ENCODE measurements around the gene ZNF792. TPM values are rescaled to one million over a fixed set of nuclear protein-coding genes. Genes with fewer than 3 reads are reported as not detected.

Gene ZNF792
- total RNA-seq, 2 experiments from 2014 or later = 5.1 to 5.6 TPM

- CTCF ChIA-PET = interaction anchor here (1.1 to 1.9 kb wide), 7 partner anchors 10 to 81 kb away, joined by 3 to 14 read pairs (median 5); no protein-coding TSS in a partner anchor
- POLR2A ChIA-PET = interaction anchor here (0.8 to 1.6 kb wide), 3 partner anchors 12 to 21 kb away, joined by 3 to 7 read pairs (median 3); partner anchors contain the start of gene ZNF792
- TF ChIP-seq CTCF (IDR thresholded peaks at IDR 0.05) = no peak
- DNase-seq = peak; percentile 51
- intact Hi-C loops (cut with micrococcal nuclease) = no loop called here
- H3K27me3 Mint-ChIP-seq = no peaks in the 10 kb centered on the region
- peak; percentile 66 for ATAC-seq
- peak overlapping the region; percentile 57 for H3K4me3 Mint-ChIP-seq
- peaks cover 2% of the 10 kb centered on the region for H3K36me3 Mint-ChIP-seq (ENCODE audit: low read depth)
- peaks cover 2% of the 10 kb centered on the region for H3K9me3 Mint-ChIP-seq
- peaks cover 37% of the 10 kb centered on the region for H3K4me1 Mint-ChIP-seq (ENCODE audit: low read depth)
- peak overlapping the region; percentile 89 for H3K27ac Mint-ChIP-seq
These were observed 21.4 kb upstream of the ZNF792 start for GRCh38 chr19:34985249-34986022.

GRCh38 chr19:34984287-34984686, 20.3 kb upstream of the ZNF792 start:
- Mint-ChIP-seq H3K27me3 (no peaks in the 10 kb centered on the region), H3K36me3 (ENCODE audit: low read depth) (peaks cover 2% of the 10 kb centered on the region), H3K4me3 (no peak overlapping the region), H3K27ac (no peak overlapping the region), H3K4me1 (ENCODE audit: low read depth) (peaks cover 30% of the 10 kb centered on the region), H3K9me3 (peaks cover 2% of the 10 kb centered on the region)
- ChIA-PET POLR2A (interaction anchor here (0.7 kb wide), 1 partner anchor 8 kb away, joined by 3 read pairs; no protein-coding TSS in a partner anchor), CTCF (interaction anchor here (1.0 to 1.9 kb wide), 4 partner anchors 11 to 82 kb away, joined by 3 to 7 read pairs (median 4); no protein-coding TSS in a partner anchor)
- intact Hi-C loops (cut with micrococcal nuclease) = no loop called here
- no peak for TF ChIP-seq CTCF (IDR thresholded peaks at IDR 0.05)
- no peak for DNase-seq
- ATAC-seq = no peak

- H3K36me3 Mint-ChIP-seq (ENCODE audit: low read depth) = peaks cover 2% of the 10 kb centered on the region
- CTCF ChIA-PET = interaction anchor here (1.0 to 1.4 kb wide), 3 partner anchors 10 to 29 kb away, joined by 3 to 7 read pairs (median 3); no protein-coding TSS in a partner anchor
- no peak overlapping the region for H3K27ac Mint-ChIP-seq
- H3K27me3 Mint-ChIP-seq = no peaks in the 10 kb centered on the region
- intact Hi-C loops (cut with micrococcal nuclease) = no loop called here
- DNase-seq (no peak), ATAC-seq (no peak)
- H3K4me3 Mint-ChIP-seq = no peak overlapping the region
- no peak for TF ChIP-seq CTCF (IDR thresholded peaks at IDR 0.05)
- H3K9me3 Mint-ChIP-seq = peaks cover 2% of the 10 kb centered on the region
- peaks cover 25% of the 10 kb centered on the region for H3K4me1 Mint-ChIP-seq (ENCODE audit: low read depth)
- POLR2A ChIA-PET = interaction anchor here (0.7 kb wide), 1 partner anchor 8 kb away, joined by 3 read pairs; no protein-coding TSS in a partner anchor
These were observed 19.8 kb upstream of the ZNF792 start for GRCh38 chr19:34983786-34984185.

GRCh38 chr19:34982275-34982674, 18.2 kb upstream of the ZNF792 start:
- no peak for DNase-seq
- intact Hi-C loops (cut with micrococcal nuclease) = no loop called here
- H3K27ac Mint-ChIP-seq = no peak overlapping the region
- no peak for TF ChIP-seq CTCF (IDR thresholded peaks at IDR 0.05)
- ATAC-seq = no peak
- no peak overlapping the region for H3K4me3 Mint-ChIP-seq
- peaks cover 2% of the 10 kb centered on the region for H3K36me3 Mint-ChIP-seq (ENCODE audit: low read depth)
- peaks cover 21% of the 10 kb centered on the region for H3K4me1 Mint-ChIP-seq (ENCODE audit: low read depth)
- H3K9me3 Mint-ChIP-seq = peaks cover 2% of the 10 kb centered on the region
- ChIA-PET POLR2A (interaction anchor here (1.1 kb wide), 1 partner anchor 18 kb away, joined by 3 read pairs; the partner anchor contains the start of gene GRAMD1A), CTCF (no interaction called here)
- H3K27me3 Mint-ChIP-seq = no peaks in the 10 kb centered on the region

All from activated CD8-positive, alpha-beta T cell treated with anti-CD3 and anti-CD28 coated beads for 36 hours (primary cell).